ENCODE results near the gene RECQL5.

DNA sequence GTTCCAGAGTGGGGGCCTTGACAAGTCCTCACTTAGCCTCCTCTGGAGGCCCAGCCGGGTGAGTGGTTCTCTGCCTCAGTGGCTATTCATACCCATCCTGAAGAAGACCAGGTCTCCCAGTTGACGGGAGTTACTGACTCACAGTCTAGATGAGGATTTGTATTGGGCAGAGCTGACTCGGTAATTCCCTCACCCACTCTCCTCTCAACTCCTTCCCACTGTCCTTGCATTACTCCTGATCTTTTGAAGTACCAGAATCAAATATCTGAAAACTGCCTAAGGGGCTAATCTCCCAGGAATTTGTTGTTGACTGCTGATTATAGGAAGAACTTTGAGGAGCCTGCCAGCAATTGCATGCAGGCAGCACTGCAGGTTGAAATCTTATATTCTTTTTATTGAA is 14.3 kb upstream of the RECQL5 start:
- TF ChIP-seq, protein P1, sequence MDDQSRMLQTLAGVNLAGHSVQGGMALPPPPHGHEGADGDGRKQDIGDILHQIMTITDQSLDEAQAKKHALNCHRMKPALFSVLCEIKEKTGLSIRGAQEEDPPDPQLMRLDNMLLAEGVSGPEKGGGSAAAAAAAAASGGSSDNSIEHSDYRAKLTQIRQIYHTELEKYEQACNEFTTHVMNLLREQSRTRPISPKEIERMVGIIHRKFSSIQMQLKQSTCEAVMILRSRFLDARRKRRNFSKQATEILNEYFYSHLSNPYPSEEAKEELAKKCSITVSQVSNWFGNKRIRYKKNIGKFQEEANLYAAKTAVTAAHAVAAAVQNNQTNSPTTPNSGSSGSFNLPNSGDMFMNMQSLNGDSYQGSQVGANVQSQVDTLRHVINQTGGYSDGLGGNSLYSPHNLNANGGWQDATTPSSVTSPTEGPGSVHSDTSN (CRISPR knock-in tag; IDR thresholded peaks at IDR 0.05): no peak
- TF ChIP-seq, protein P2, sequence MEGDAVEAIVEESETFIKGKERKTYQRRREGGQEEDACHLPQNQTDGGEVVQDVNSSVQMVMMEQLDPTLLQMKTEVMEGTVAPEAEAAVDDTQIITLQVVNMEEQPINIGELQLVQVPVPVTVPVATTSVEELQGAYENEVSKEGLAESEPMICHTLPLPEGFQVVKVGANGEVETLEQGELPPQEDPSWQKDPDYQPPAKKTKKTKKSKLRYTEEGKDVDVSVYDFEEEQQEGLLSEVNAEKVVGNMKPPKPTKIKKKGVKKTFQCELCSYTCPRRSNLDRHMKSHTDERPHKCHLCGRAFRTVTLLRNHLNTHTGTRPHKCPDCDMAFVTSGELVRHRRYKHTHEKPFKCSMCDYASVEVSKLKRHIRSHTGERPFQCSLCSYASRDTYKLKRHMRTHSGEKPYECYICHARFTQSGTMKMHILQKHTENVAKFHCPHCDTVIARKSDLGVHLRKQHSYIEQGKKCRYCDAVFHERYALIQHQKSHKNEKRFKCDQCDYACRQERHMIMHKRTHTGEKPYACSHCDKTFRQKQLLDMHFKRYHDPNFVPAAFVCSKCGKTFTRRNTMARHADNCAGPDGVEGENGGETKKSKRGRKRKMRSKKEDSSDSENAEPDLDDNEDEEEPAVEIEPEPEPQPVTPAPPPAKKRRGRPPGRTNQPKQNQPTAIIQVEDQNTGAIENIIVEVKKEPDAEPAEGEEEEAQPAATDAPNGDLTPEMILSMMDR (tag by site-specific recombination; IDR thresholded peaks at IDR 0.05): no peak
- TF ChIP-seq HOXA7 (CRISPR knock-in tag; IDR thresholded peaks at IDR 0.05; ENCODE audit: borderline replicate concordance) (no peak), ZNF239 (tag by site-specific recombination; IDR thresholded peaks at IDR 0.05) (no peak), ZNF654 (tag by site-specific recombination; IDR thresholded peaks at IDR 0.05; ENCODE audit: low read depth) (no peak), MZF1 (tag by site-specific recombination; IDR thresholded peaks at IDR 0.05; ENCODE audit: borderline replicate concordance) (no peak), ZNF560 (tag by site-specific recombination; IDR thresholded peaks at IDR 0.05; ENCODE audit: borderline replicate concordance) (no peak)
- TF ChIP-seq, protein P3, sequence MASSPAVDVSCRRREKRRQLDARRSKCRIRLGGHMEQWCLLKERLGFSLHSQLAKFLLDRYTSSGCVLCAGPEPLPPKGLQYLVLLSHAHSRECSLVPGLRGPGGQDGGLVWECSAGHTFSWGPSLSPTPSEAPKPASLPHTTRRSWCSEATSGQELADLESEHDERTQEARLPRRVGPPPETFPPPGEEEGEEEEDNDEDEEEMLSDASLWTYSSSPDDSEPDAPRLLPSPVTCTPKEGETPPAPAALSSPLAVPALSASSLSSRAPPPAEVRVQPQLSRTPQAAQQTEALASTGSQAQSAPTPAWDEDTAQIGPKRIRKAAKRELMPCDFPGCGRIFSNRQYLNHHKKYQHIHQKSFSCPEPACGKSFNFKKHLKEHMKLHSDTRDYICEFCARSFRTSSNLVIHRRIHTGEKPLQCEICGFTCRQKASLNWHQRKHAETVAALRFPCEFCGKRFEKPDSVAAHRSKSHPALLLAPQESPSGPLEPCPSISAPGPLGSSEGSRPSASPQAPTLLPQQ (tag by site-specific recombination; IDR thresholded peaks at IDR 0.05): no peak
